ENCODE results near the gene NPM1. TPM values are rescaled to one million over a fixed set of nuclear protein-coding genes. Genes with fewer than 3 reads are reported as not detected.

NPM1 gene
- total RNA-seq, 1 experiment from 2014 or later, result 2,693 TPM

DNA sequence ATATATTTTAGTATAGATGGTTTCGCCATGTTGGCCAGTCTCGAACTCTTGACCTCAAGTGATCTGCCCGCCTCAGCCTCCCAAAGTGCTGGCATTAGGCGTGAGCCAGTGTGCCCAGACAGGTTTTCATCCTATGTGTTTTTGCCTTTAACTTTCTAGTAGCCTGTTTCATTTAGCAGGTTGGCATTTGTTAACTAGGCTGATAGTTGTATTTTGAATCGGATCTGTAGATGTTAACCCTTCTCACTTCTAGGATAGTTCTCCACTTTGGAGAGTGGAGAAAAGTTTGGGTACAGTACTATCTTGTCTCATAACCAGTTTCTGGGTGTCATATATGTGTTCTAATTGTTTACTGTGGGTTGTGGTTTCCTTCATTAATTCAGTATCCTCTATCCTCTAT lies 24.5 kb downstream of the NPM1 start (continued):
- TF ChIP-seq, protein P1, sequence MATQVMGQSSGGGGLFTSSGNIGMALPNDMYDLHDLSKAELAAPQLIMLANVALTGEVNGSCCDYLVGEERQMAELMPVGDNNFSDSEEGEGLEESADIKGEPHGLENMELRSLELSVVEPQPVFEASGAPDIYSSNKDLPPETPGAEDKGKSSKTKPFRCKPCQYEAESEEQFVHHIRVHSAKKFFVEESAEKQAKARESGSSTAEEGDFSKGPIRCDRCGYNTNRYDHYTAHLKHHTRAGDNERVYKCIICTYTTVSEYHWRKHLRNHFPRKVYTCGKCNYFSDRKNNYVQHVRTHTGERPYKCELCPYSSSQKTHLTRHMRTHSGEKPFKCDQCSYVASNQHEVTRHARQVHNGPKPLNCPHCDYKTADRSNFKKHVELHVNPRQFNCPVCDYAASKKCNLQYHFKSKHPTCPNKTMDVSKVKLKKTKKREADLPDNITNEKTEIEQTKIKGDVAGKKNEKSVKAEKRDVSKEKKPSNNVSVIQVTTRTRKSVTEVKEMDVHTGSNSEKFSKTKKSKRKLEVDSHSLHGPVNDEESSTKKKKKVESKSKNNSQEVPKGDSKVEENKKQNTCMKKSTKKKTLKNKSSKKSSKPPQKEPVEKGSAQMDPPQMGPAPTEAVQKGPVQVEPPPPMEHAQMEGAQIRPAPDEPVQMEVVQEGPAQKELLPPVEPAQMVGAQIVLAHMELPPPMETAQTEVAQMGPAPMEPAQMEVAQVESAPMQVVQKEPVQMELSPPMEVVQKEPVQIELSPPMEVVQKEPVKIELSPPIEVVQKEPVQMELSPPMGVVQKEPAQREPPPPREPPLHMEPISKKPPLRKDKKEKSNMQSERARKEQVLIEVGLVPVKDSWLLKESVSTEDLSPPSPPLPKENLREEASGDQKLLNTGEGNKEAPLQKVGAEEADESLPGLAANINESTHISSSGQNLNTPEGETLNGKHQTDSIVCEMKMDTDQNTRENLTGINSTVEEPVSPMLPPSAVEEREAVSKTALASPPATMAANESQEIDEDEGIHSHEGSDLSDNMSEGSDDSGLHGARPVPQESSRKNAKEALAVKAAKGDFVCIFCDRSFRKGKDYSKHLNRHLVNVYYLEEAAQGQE (IDR thresholded peaks at IDR 0.05; ENCODE audit: low read depth), result no peak
- TF ChIP-seq EGR1 (IDR thresholded peaks at IDR 0.05; ENCODE audit: low read depth) (no peak), POLR2A (IDR thresholded peaks at IDR 0.05; ENCODE audit: borderline replicate concordance, extremely low read depth, insufficient read depth, insufficient read length) (no peak), YY1 (IDR thresholded peaks at IDR 0.05; ENCODE audit: extremely low read depth, insufficient replicate concordance, low read depth, low read length) (no peak), CBX3 (IDR thresholded peaks at IDR 0.05; ENCODE audit: low read depth) (no peak), TCF7L2 (IDR thresholded peaks at IDR 0.05; ENCODE audit: borderline replicate concordance, extremely low read depth, insufficient read depth, insufficient read length) (no peak), EZH2phosphoT487 (IDR thresholded peaks at IDR 0.05; ENCODE audit: borderline replicate concordance) (no peak), JUND (IDR thresholded peaks at IDR 0.05) (no peak), CEBPB (IDR thresholded peaks at IDR 0.05; ENCODE audit: low read depth) (no peak), ZFX (IDR thresholded peaks at IDR 0.05) (no peak)
- TF ChIP-seq, protein P2, sequence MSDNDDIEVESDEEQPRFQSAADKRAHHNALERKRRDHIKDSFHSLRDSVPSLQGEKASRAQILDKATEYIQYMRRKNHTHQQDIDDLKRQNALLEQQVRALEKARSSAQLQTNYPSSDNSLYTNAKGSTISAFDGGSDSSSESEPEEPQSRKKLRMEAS (IDR thresholded peaks at IDR 0.05), result no peak

DNA sequence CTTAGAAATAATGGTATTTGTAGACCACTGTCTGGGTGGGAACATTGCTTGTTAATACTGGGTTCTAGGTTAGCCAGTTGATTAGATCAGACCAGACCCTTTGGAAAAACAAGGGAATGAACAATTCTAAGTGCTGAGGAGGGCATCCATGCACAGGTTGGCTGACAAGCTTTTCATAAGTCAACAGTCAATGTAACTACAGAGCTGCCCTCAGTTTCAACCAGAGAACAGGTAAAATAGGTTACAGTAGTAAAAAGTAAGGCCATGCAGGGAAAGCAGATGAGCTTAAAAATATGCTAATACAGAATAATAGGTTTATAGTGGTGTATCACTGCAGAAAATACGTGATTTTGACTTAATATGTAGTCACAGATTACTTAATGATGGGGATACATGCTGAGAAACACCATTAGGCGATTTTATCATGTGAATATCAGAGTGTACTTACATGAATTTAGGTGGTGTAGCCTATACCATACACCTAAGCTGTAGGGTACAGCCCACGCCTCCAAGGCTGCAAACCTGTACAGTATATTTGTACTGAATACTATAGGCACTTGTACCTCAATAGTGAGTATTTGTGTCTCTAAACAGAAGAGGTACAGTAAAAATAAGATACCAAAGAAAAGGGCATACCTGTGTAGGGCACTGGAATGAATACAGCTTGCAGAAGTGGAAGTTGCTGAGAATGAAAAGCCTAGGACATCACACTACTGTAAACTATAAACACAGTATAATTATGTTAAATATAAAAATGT lies 25.7 kb downstream of the NPM1 start:
- H3K4me1 ChIP-seq (ENCODE audit: control insufficient read depth in 1 of 2, insufficient read depth in 2 of 2, low read length in 2 of 2), result peaks cover 0 to 45% of the 10 kb centered on the region in 2 experiments; a peak in 3 of 4 replicates
- H2AFZ ChIP-seq (ENCODE audit: low read depth, low read length, poor library complexity, severe bottlenecking), result no peak overlapping the region
- BruUV-seq (replicated peaks), result TSS peak; percentile 5
- H3K27ac ChIP-seq (ENCODE audit: low read depth, low read length), result no peak overlapping the region
- DNase-seq (ENCODE audit: low read depth, low spot score), result no peak
- peaks cover 62% of the 10 kb centered on the region for H4K20me1 ChIP-seq (ENCODE audit: insufficient read depth)
- no peaks in the 10 kb centered on the region for H3K27me3 ChIP-seq (ENCODE audit: insufficient read depth, low read length)
- no peak for TF ChIP-seq TCF7L2 (IDR thresholded peaks at IDR 0.05; ENCODE audit: borderline replicate concordance, extremely low read depth, insufficient read depth, insufficient read length)
- no peak for TF ChIP-seq YY1 (IDR thresholded peaks at IDR 0.05; ENCODE audit: extremely low read depth, insufficient replicate concordance, low read depth, low read length)
- TF ChIP-seq, protein P2 (IDR thresholded peaks at IDR 0.05), result no peak
- no peak for TF ChIP-seq POLR2AphosphoS5 (IDR thresholded peaks at IDR 0.05; ENCODE audit: low read depth, low read length)
- 0 out of 2 replicates have a peak, but pooled peaks have one; percentile 19 for TF ChIP-seq JUND (IDR thresholded peaks at IDR 0.05)
- TF ChIP-seq, protein P3, sequence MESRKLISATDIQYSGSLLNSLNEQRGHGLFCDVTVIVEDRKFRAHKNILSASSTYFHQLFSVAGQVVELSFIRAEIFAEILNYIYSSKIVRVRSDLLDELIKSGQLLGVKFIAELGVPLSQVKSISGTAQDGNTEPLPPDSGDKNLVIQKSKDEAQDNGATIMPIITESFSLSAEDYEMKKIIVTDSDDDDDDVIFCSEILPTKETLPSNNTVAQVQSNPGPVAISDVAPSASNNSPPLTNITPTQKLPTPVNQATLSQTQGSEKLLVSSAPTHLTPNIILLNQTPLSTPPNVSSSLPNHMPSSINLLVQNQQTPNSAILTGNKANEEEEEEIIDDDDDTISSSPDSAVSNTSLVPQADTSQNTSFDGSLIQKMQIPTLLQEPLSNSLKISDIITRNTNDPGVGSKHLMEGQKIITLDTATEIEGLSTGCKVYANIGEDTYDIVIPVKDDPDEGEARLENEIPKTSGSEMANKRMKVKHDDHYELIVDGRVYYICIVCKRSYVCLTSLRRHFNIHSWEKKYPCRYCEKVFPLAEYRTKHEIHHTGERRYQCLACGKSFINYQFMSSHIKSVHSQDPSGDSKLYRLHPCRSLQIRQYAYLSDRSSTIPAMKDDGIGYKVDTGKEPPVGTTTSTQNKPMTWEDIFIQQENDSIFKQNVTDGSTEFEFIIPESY (IDR thresholded peaks at IDR 0.05; ENCODE audit: extremely low read depth, insufficient replicate concordance, low read length), result no peak
- H3K4me2 ChIP-seq (ENCODE audit: low read length), result no peak overlapping the region
- H3K4me3 ChIP-seq (replicated peaks in 1 of 2; ENCODE audit: low read depth in 1 of 2, low read length in 2 of 2), result no peak overlapping the region
- peaks cover 66% of the 10 kb centered on the region for H3K79me2 ChIP-seq (ENCODE audit: insufficient read depth, low read length)
- POLR2A ChIA-PET, result no interaction called here
- RAD21 ChIA-PET (ENCODE audit: low non-redundant PET in 1 of 2, low total read pairs in 2 of 2, uncharacterized antibody in 2 of 2, unreplicated experiment in 2 of 2), result interaction anchor here in 1 of 2 experiments (0.7 kb wide), 1 partner anchor 48 kb away, joined by 3 read pairs; no protein-coding TSS in a partner anchor
- H3K9me3 ChIP-seq (ENCODE audit: control insufficient read depth in 1 of 2, insufficient read depth in 1 of 2, low read depth in 1 of 2, low read length in 2 of 2), result no peaks in the 10 kb centered on the region
- H3K9ac ChIP-seq (ENCODE audit: low read length), result no peak overlapping the region
- peaks cover 42 to 45% of the 10 kb centered on the region in 2 experiments for H3K36me3 ChIP-seq (ENCODE audit: control insufficient read depth in 1 of 2, insufficient read depth in 2 of 2, low read length in 2 of 2)
- no peak for ATAC-seq
- H3K9me2 ChIP-seq (ENCODE audit: insufficient read depth), result no peaks in the 10 kb centered on the region
- CTCF ChIA-PET, result no interaction called here
- intact Hi-C loops (cut with micrococcal nuclease), result no loop called here
